ENCODE results near the gene EGFL7.

DNA sequence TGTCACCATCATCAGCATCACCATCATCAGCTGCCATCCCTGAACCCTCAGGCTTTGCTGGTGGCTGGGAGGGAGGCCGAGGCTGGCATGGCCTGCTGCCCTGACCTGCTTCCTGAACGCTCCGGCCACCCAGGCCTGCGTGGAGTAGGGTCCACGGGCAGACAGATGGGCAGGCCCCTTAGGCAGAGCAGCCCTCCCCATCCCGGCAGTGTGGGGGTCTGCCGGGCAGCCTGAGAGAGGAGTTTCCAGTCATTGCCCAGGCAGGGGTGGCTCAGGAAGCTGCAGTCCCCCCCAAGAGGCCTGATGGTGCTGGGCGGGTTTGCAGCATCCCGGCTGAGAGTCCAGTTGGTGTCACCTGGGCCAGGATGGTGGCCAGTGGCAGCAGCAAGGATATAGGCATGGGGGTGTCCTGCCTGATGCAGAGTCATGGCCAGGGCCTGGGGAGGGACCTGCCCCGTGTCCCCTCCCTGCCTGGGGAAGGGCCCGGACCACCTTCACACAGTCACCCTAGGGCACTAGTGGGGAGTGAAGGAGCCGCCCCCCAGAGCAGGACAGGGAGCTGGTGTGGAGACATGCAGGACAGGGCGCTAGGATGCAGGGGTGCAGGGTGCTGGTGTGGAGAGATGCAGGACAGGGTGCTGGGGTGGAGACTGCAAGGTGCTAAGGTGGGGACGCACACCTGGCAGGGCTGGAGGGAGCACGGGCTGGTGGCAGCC, 7.7 kb upstream of the EGFL7 start:
- TF ChIP-seq, protein P1, sequence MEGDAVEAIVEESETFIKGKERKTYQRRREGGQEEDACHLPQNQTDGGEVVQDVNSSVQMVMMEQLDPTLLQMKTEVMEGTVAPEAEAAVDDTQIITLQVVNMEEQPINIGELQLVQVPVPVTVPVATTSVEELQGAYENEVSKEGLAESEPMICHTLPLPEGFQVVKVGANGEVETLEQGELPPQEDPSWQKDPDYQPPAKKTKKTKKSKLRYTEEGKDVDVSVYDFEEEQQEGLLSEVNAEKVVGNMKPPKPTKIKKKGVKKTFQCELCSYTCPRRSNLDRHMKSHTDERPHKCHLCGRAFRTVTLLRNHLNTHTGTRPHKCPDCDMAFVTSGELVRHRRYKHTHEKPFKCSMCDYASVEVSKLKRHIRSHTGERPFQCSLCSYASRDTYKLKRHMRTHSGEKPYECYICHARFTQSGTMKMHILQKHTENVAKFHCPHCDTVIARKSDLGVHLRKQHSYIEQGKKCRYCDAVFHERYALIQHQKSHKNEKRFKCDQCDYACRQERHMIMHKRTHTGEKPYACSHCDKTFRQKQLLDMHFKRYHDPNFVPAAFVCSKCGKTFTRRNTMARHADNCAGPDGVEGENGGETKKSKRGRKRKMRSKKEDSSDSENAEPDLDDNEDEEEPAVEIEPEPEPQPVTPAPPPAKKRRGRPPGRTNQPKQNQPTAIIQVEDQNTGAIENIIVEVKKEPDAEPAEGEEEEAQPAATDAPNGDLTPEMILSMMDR (IDR thresholded peaks at IDR 0.05; ENCODE audit: low read depth, low read length, poor library complexity, severe bottlenecking) = no peak
- TF ChIP-seq EZH2phosphoT487 (IDR thresholded peaks at IDR 0.05; ENCODE audit: borderline replicate concordance, low read length) = no peak

All from DOHH2 (cell line).